HPDE6-E6E7 (cell line): Measurements from ENCODE around the gene NEMP1.
A peak's percentile ranks its signal among the peaks of the same experiment; 100 is the strongest.
"Not testable (repeated sequence)": the region's sequence is repeated elsewhere in the genome, so short reads cannot be mapped to it uniquely, and the experiment has no call there.

Experiments used
- DNase-seq: peaks from one replicate; pipeline ENCODE4 v3.0.0; 2011; ENCODE audit warnings: missing footprints; ENCODE audit errors: extremely low spot score

Gene NEMP1

DNA sequence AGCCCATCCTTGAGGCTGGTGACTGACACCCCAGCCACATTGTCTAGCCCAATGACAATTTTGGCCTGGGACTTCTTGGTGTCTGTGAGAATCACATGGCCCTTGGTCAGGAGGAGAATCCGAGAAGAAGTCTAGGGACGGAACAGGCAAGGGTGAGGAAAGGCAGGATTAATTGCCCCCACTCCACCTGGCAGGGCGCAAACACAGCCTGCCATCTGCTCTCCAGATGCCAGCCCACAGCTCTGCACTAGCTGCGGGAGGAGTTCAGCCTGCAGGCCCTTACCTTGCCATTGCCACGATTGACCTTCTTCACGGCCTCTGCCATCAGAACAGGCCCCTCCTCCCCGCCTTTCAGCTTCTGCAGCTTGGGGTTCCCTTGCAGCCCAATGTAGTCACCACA is 49.1 kb downstream of the NEMP1 start:
- DNase-seq = no peak

GRCh38 chr12:57027805-57028153 is 50.8 kb downstream of the NEMP1 start:
- DNase-seq = no peak

- no peak for DNase-seq
Measured at GRCh38 chr12:57027011-57027804, 51.4 kb downstream of the NEMP1 start.

DNA sequence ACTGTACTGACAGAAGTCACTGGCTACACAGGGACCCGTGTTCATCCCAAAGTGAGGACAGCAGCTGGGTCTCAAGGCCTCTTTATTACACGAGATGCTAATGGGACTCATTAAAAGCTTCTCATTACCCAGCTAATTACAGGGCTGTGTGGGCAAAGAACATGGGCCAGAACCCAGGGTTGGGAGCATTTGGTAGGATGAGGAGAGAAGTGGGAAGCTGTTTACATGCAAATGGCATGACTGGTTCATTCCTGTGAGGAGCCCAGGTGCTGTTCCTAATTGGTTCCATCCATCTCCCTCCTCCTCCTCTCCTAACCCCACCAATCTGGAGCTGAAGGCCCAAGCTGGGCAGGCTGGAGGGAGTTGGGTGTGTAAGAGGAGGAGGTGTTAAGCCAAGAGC is 53.4 kb downstream of the NEMP1 start:
- no peak for DNase-seq

DNA sequence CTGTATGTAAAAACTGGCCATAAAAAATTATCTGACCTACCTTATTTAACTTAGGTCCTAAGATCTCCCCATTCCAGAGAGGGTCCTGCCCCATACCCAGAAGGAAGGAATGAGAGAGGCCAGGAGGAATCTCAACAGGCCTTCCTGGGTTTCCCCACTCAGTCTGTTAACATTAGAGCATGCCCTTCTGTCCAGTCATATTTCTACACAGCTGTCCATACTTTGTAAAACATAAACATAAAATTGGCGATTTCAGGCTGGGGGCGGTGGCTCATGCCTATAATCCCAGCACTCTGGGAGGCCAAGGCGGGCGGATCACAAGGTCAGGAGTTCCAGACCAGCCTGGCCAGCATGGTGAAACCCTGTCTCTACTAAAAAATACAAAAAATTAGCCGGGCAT is 56.3 kb downstream of the NEMP1 start:
- not testable (repeated sequence) for DNase-seq

- no peak for DNase-seq
Measured at GRCh38 chr12:57019983-57020719, 58.4 kb downstream of the NEMP1 start.

DNA sequence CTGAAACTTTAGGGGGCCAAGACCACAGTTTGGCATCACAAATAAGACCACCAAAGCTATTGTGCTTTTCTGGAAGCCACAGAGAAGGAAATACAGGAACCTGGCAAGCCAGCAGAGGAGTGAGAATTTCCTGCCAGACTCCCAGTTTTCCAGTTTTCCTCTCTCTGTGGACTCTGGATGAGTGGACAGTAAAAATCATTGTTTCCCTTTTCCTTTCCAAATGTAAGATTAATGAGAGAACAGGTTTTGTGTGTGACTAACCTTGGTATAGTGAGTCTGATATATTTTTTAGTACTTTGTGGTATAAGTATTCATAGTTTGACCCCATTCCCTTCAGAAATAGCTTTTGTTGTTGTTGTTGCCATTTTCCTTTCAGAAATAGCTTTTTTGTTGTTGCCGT is 59.7 kb downstream of the NEMP1 start:
- no peak for DNase-seq

DNA sequence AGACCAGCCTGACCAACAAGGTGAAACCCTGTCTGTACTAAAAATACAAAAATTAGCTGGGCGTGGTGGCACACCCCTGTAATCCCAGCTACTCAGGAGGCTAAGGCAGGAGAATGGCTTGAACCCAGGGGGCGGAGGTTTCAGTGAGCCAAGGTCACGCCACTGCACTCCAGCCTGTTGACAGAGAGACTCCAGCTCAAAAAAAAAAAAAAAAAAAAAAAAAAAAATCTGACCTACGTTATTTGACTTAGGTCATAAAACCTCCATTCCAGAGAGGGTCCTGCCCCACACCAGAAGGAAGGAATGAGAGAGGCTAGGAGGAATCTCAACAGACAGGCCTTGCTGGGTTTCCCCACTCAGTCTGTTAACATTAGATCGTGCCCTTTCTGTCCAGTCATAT is 60.2 kb downstream of the NEMP1 start:
- DNase-seq = not testable (repeated sequence)

GRCh38 chr12:57016348-57016747 is 62.2 kb downstream of the NEMP1 start, which contains the start of gene TAC3:
Gene TAC3 (minus strand): TSS chr12:57016529. CDS start chr12:57015797, 732 bp downstream.
- no peak for DNase-seq

DNA sequence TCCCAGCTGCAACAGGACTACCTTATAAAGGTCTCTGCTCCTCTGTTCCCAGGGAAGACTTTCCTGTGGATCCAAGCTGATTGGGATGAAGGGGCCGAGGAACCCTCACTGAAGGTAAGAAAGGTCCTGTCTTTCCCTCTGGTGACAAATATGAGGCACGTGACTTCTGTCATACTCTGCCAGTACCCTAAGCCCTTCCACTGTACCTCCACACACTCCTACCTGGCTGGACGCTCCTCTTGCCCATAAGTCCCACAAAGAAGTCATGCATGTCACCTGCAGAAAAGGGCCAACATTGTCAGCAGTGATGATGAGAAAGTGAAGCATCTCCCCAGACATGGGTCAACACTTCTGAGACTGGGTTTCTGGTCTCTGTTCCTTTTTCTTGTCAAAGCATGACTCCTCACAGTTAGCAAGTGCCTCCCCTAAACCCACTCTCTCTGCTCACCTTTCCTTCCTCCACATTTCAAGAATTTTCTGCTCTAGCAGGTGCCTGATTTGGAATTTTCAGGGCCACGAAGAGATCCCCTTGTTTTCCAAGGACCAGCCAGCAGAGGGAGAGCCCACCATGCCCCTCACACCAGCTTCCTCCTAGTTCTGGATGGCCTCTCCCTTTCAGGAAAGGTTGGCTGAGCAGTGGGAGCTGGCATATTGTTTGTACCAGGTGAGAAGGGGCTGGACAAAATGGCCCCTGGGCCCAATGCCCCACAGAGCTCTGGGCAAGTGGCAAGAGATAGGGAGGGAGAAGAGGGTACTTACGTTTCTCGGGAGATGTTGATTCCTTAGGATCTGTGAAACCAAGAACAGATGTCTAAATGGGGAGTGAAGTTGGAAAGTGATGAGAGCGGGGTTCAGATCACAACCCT is 65.8 kb downstream of the NEMP1 start:
- no peak for DNase-seq

- DNase-seq = no peak
Measured at GRCh38 chr12:57011438-57012424, 66.9 kb downstream of the NEMP1 start.

GRCh38 chr12:57010627-57011247 is 67.9 kb downstream of the NEMP1 start:
- DNase-seq = no peak

- no peak for DNase-seq
Measured at GRCh38 chr12:57009949-57010626, 68.5 kb downstream of the NEMP1 start.

DNA sequence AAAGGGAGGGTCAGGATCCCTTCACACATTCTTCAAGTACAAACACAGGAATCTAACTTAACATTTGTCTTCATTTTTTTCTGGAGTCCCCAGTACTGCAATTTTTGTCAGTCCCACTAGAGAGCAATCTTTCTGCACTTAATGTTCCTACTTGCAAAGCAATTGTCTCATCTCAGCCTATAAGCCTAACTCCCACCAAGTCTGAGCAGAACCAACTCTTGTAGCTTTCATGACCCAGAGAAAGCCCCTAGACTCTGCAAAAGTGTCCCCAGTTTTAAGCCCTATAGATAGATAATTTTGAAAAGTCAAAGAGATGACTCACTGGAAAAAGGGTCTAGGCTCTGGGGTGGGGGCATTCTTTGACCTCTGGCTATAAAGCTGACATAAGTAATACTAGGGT is 70.4 kb downstream of the NEMP1 start:
- DNase-seq = peak; percentile 48

- DNase-seq = no peak
Measured at GRCh38 chr12:57006809-57007475, 71.6 kb downstream of the NEMP1 start.

DNA sequence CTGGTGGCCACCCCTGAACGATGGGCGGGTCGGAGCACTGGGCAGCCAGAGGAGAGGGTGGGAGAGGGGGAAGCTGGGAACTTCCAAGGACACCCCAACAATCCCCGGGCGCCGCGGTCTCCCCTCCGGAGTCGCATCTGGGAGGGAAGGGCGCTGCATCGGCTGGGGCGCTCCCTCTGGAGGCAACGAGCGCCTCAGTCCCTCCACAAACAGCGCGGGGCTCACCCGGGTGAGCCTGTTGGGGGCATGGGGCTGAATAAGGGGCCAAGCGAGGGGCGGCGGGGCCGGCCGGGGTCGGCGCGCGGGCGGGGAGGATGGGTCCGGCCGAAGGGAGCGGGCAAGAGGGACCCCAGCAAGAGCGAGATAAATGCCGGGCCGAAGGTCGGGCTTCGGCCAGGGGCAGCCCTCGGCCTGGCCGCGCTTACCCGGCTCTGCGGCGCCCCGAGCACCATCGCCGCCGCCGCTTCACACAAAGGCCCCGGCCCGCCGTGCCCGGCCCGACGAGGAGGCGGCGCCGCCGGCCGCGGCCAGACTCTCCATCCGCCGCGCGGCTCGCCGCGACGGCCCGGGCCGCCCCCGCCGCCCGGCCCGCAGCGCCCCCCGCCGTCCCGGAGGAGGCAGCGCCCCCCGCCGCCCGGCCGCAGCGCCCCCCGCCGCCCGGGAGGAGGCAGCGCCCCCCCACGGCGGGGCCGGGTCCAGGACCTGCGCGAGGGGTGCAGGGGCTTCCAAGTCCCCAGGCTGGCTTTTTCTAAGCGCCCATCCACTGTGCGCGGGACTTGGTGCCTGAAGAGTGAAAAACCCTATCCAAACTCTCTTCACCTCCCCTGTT is 72.4 kb downstream of the NEMP1 start, which contains the start of gene ZBTB39:
Gene ZBTB39, minus strand, starts transcription at position 567 of the 829 bp plus-strand sequence. CDS start 1,629 bp downstream, outside the sequence.
- DNase-seq = peak; percentile 71
